HG03066 (cell line): ENCODE measurements around the gene FABP3.

Source experiments
- ATAC-seq: cut with Tn5 transposase; IDR thresholded peaks from one replicate; pipeline ENCODE4 v1.9.1; 2021; ENCODE audit warnings: low read depth; ENCODE audit not compliant: unreplicated experiment

The FABP3 gene

DNA sequence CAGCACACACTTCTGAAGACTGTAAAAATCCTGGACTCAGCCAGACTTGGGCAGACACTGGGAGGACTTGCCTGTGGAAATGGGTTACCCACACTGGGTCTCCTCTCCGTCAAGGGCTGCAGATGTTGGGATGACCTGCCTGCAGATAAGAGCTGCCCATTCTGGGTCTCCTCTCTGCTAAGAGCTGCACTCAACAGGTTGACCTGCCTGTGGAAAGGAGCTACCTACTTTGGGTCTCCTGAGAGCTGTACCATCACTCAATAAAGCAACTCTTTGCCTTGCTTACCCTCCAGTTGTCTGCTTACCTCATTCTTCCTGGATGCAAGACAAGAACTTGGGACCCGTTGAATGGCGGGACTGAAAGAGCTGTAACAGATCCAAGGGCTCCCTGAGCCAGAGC, 47.9 kb downstream of the FABP3 start:
- no peak for ATAC-seq

DNA sequence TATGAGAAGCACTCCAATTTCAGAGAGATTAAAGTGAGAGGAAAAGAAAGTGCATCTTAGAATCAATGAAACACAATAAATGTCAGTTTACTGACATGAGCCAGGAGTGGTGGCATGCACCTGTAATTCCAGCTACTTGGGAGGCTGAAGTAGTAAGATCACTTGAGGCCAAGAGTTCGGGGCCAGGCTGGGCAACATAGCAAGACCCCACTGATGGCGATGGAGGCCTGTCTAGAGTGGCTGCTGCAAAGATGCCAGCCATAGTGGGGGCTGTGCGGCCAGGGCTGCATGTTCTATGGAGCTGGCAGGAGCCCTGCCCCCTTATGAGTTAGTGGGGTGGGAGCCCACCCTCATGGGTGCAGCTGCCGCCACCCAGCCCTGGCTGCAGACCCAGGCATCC, 48.8 kb downstream of the FABP3 start:
- no peak for ATAC-seq

DNA sequence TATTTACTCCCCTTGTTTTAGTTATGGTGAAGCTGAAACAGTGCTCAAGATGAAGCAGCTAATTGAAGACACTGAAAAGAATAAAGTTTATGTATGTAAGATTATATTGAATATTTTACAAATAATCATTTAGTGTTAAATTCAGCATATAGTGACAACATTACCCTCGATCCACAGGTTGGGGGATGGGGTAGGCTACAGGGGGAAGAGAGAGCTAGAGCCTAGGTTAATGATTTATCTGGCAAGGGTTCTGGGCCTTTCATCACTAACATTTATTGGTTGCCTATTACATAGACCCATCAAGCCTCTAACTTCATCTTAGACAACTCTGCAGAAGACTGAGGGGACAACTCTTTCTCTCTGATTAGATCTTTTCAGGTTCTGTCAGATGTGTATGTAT, 54.7 kb downstream of the FABP3 start:
- ATAC-seq, result no peak

DNA sequence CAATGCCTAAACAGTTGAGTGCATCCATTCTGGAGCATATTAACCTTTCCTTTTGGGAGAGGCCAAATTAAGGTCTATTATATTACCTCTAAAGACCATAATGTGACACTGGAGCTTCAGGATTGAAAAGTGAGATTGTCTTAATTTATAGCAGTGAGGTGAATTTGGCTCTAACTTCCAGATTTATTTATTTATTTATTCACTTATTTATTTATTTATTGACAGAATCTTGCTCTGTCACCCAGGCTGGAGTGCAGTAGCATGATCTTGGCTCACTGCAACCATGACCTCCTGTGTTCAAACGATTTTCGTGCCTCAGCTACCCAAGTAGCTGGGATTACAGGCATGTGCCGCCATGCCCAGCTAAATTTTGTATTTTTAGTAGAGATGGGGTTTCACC, 57.0 kb downstream of the FABP3 start:
- ATAC-seq, result no peak
